IMR-90 (cell line): ENCODE measurements around the gene CCDC92. TPM values are rescaled to one million over a fixed set of nuclear protein-coding genes. Genes with fewer than 3 reads are reported as not detected.

Experiments
- ATAC-seq: fragments of 200-7000 bp; cut with Tn5 transposase; 2 replicates; pipeline ENCODE4 v1.9.1; 2020; ENCODE audit warnings: low read depth, mild to moderate bottlenecking, moderate library complexity
- BruUV-seq: library from RNA; stranded (reverse); fragments of 400-500 nt; replicated peaks from 2 replicates; lab custom pipeline; 2021; lab: Mats Ljungman, UMichigan
- CTCF ChIA-PET: fragments of 300-600 bp; formaldehyde crosslinking; extraction: SDS; loops from one replicate; lab custom pipeline; 2021; ENCODE audit warnings: antibody characterized with exemption; lab: Yijun Ruan, JAX
- POLR2A ChIA-PET: fragments of 300-600 bp; sonication (Branson Sonifier 250); formaldehyde crosslinking; loops from one replicate; lab custom pipeline; 2022; ENCODE audit warnings: antibody characterized with exemption; ENCODE audit not compliant: unreplicated experiment; lab: Charles Lee
- DNase-seq: peaks from one replicate; pipeline ENCODE4 v3.0.0; 2013
- H2AFZ ChIP-seq: replicated peaks from 2 replicates; pipeline ENCODE3; 2013; ENCODE audit warnings: low read length, mild to moderate bottlenecking; ENCODE audit not compliant: poor library complexity
- H2AK5ac ChIP-seq: 2 replicates; pipeline ENCODE4 v1.6.1; 2013; ENCODE audit warnings: low read depth, low read length, inconsistent platforms
- H2AK9ac ChIP-seq: replicated peaks from 2 replicates; pipeline ENCODE3; 2013; ENCODE audit warnings: mild to moderate bottlenecking, low read depth, low read length, moderate library complexity; ENCODE audit not compliant: poor library complexity
- H2BK120ac ChIP-seq: 2 replicates; pipeline ENCODE4 v1.6.1; 2013; ENCODE audit warnings: low read depth, low read length, inconsistent platforms
- H2BK15ac ChIP-seq: 3 replicates; pipeline ENCODE4 v1.6.1; 2013; ENCODE audit warnings: low read depth, low read length, inconsistent platforms
- H2BK20ac ChIP-seq: 2 replicates; pipeline ENCODE4 v1.6.1; 2013; ENCODE audit warnings: low read depth, mild to moderate bottlenecking, inconsistent platforms, low read length, moderate library complexity
- H2BK5ac ChIP-seq: 2 replicates; pipeline ENCODE4 v1.6.1; 2013; ENCODE audit warnings: mild to moderate bottlenecking, low read depth, low read length, inconsistent platforms; ENCODE audit not compliant: poor library complexity, severe bottlenecking
- H3K14ac ChIP-seq: replicated peaks from 2 replicates; pipeline ENCODE4 v1.6.1; 2013; ENCODE audit warnings: low read depth, low read length, inconsistent platforms
- H3K18ac ChIP-seq: 2 replicates; pipeline ENCODE4 v1.6.1; 2013; ENCODE audit warnings: low read depth, low read length, control low read depth
- H3K23ac ChIP-seq: 2 replicates; pipeline ENCODE4 v1.6.1; 2013; ENCODE audit warnings: low read depth, low read length, inconsistent platforms
- H3K27ac ChIP-seq: 2 replicates; pipeline ENCODE4 v1.5.1; 2013; ENCODE audit warnings: mild to moderate bottlenecking, control low read depth, low read length; ENCODE audit not compliant: insufficient read depth
- H3K27me3 ChIP-seq: 2 replicates; pipeline ENCODE4 v1.6.1; 2013; ENCODE audit warnings: low read length; ENCODE audit not compliant: control insufficient read depth, insufficient read depth
- H3K36me3 ChIP-seq: 2 replicates; pipeline ENCODE4 v1.6.1; 2013; ENCODE audit warnings: low read length, mixed read lengths; ENCODE audit not compliant: control insufficient read depth, insufficient read depth
- H3K4ac ChIP-seq: 2 replicates; pipeline ENCODE4 v1.6.1; 2013; ENCODE audit warnings: low read depth, low read length, inconsistent platforms
- H3K4me1 ChIP-seq: 2 replicates; pipeline ENCODE4 v1.6.1; 2013; ENCODE audit warnings: low read length, mixed read lengths; ENCODE audit not compliant: control insufficient read depth, insufficient read depth
- H3K4me2 ChIP-seq: 2 replicates; pipeline ENCODE4 v1.6.1; 2013; ENCODE audit warnings: low read depth, mild to moderate bottlenecking, control low read depth, low read length, moderate library complexity
- H3K4me3 ChIP-seq: 2 replicates; pipeline ENCODE4 v1.5.1; 2013; ENCODE audit warnings: low read depth, mild to moderate bottlenecking, control low read depth, low read length, moderate library complexity; ENCODE audit not compliant: insufficient read depth
- H3K56ac ChIP-seq: 2 replicates; pipeline ENCODE4 v1.6.1; 2013; ENCODE audit warnings: low read length, inconsistent platforms; ENCODE audit not compliant: insufficient read depth; ENCODE audit errors: extremely low read depth
- H3K79me1 ChIP-seq, 2 experiments: 2 replicates each; pipeline ENCODE4 v1.6.1; 2013; ENCODE audit warnings: low read length in 2 of 2, inconsistent platforms in 1 of 2, low read depth in 1 of 2
- H3K9ac ChIP-seq: 2 replicates; pipeline ENCODE4 v1.6.1; 2013; ENCODE audit warnings: low read depth, low read length, control low read depth
- H3K9me1 ChIP-seq: 2 replicates; pipeline ENCODE4 v1.6.1; 2013; ENCODE audit warnings: low read length, inconsistent platforms; ENCODE audit not compliant: insufficient read depth
- H3K9me3 ChIP-seq: 2 replicates; pipeline ENCODE4 v1.6.1; 2013; ENCODE audit warnings: low read length; ENCODE audit not compliant: control insufficient read depth, insufficient read depth
- H4K20me1 ChIP-seq: 2 replicates; pipeline ENCODE4 v1.6.1; 2013; ENCODE audit warnings: low read length, inconsistent platforms; ENCODE audit not compliant: insufficient read depth
- H4K5ac ChIP-seq: 2 replicates; pipeline ENCODE4 v1.6.1; 2013; ENCODE audit warnings: mild to moderate bottlenecking, low read depth, low read length, control low read depth
- H4K8ac ChIP-seq, 2 experiments: 2 replicates each; pipeline ENCODE4 v1.6.1; 2013; ENCODE audit warnings: low read depth in 2 of 2, low read length in 2 of 2, control low read depth in 1 of 2, inconsistent platforms in 1 of 2
- H4K91ac ChIP-seq: 2 replicates; pipeline ENCODE4 v1.6.1; 2013; ENCODE audit warnings: low read depth, low read length, inconsistent platforms; ENCODE audit not compliant: insufficient read depth
- BHLHE40 ChIP-seq: fragments of 150-350 bp; IDR thresholded peaks from 2 replicates; pipeline ENCODE4 v1.6.1; 2016; ENCODE audit warnings: mild to moderate bottlenecking, low read depth, low read length
- CEBPB ChIP-seq: IDR thresholded peaks from 2 replicates; pipeline ENCODE4 v1.6.1; 2012; ENCODE audit warnings: low read depth, low read length, improper control_type of control experiment
- CHD1 ChIP-seq: IDR thresholded peaks from 2 replicates; pipeline ENCODE4 v1.6.1; 2012; ENCODE audit warnings: low read depth, low read length, improper control_type of control experiment
- FOS ChIP-seq: fragments of 150-350 bp; IDR thresholded peaks from 2 replicates; pipeline ENCODE4 v1.6.1; 2016; ENCODE audit warnings: low read depth, low read length
- MAFK ChIP-seq: IDR thresholded peaks from 2 replicates; pipeline ENCODE4 v1.6.1; 2012; ENCODE audit warnings: low read depth, low read length, improper control_type of control experiment
- MAZ ChIP-seq: IDR thresholded peaks from 2 replicates; pipeline ENCODE4 v1.6.1; 2012; ENCODE audit warnings: low read depth, mild to moderate bottlenecking, low read length, improper control_type of control experiment, moderate library complexity, borderline replicate concordance
- MXI1 ChIP-seq: IDR thresholded peaks from 2 replicates; pipeline ENCODE4 v1.6.1; 2012; ENCODE audit warnings: low read depth, mild to moderate bottlenecking, low read length, moderate library complexity, borderline replicate concordance
- NFE2L2 ChIP-seq: fragments of 150-350 bp; IDR thresholded peaks from 2 replicates; pipeline ENCODE4 v1.6.1; 2016; ENCODE audit warnings: low read depth, mild to moderate bottlenecking, low read length
- POLR2A ChIP-seq: IDR thresholded peaks from 2 replicates; pipeline ENCODE4 v1.6.1; 2012; ENCODE audit warnings: mild to moderate bottlenecking, low read depth, low read length
- RAD21 ChIP-seq: IDR thresholded peaks from 2 replicates; pipeline ENCODE4 v1.6.1; 2012; ENCODE audit warnings: low read length, improper control_type of control experiment
- RCOR1 ChIP-seq: IDR thresholded peaks from 2 replicates; pipeline ENCODE4 v1.6.1; 2012; ENCODE audit warnings: mild to moderate bottlenecking, low read length, improper control_type of control experiment; ENCODE audit not compliant: insufficient replicate concordance
- RFX5 ChIP-seq: IDR thresholded peaks from 2 replicates; pipeline ENCODE4 v1.8.0; 2012; ENCODE audit warnings: low read depth, mild to moderate bottlenecking, low read length, moderate library complexity
- SMC3 ChIP-seq: fragments of 150-350 bp; IDR thresholded peaks from 2 replicates; pipeline ENCODE4 v1.6.1; 2016; ENCODE audit warnings: low read depth, mild to moderate bottlenecking, antibody characterized with exemption, low read length, moderate library complexity
- USF2 ChIP-seq: fragments of 150-350 bp; IDR thresholded peaks from 2 replicates; pipeline ENCODE4 v1.6.1; 2017; ENCODE audit warnings: mild to moderate bottlenecking, antibody characterized with exemption, low read length, low read depth
- WGBS, 2 experiments: methylation state at CpG; one replicate each; pipeline versions ENCODE4 v1.1.5 to v1.1.7; 2013; ENCODE audit warnings: missing lambda C conversion rate in 2 of 2; ENCODE audit not compliant: insufficient read length in 1 of 2; ENCODE audit errors: extremely low coverage in 2 of 2; 5-methylcytosine and 5-hydroxymethylcytosine counted together
- dilution Hi-C: fragments of 300-500 bp; cut with HindIII; formaldehyde crosslinking; loops from one replicate; pipeline ENCODE4 v1.14.3; 2018; ENCODE audit warnings: low sequenced_read_pairs; ENCODE audit not compliant: unreplicated experiment
- in situ Hi-C: fragments of 300-500 bp; cut with MboI; formaldehyde crosslinking; loops from 3 replicates; pipeline ENCODE4 v1.14.3; 2019; ENCODE audit warnings: low sequenced_read_pairs, inconsistent platforms, mixed read lengths
- intact Hi-C: fragments of 100-400 bp; cut with micrococcal nuclease; formaldehyde crosslinking; loops from 2 replicates; pipeline ENCODE4 v1.10.0; 2022
- polyA plus RNA-seq, 3 experiments: library from polyadenylated mRNA; depleted of rRNA; stranded (reverse); fragments of >200 nt; gene quantifications; 2 replicates each; pipeline ENCODE4 v1.2.3, GENCODE V29; 2012; ENCODE audit warnings: low replicate concordance in 1 of 3
- total RNA-seq: library from RNA; depleted of rRNA; stranded (reverse); fragments of >200 nt; gene quantifications from 2 replicates; pipeline ENCODE4 v1.2.3, GENCODE V29; 2012
- TF ChIP-seq, protein P1 (sequence below): conservative IDR thresholded peaks from 2 replicates; pipeline ENCODE4 v1.5.1; 2012; ENCODE audit warnings: mild to moderate bottlenecking, low read depth, low read length, improper control_type of control experiment
- TF ChIP-seq, protein P2 (sequence below): fragments of 150-350 bp; IDR thresholded peaks from 2 replicates; pipeline ENCODE4 v1.6.1; 2016; ENCODE audit warnings: low read depth, mild to moderate bottlenecking, low read length, moderate library complexity, borderline replicate concordance

The CCDC92 gene
- total and polyA plus RNA-seq, 2 of the 4 experiments (the other 2 are of a cell fraction): 5.7 to 55.5 TPM

GRCh38 chr12:123987022-123987421 lies 14.4 kb upstream of the CCDC92 start:
- Histone ChIP-seq H2AK5ac (no peak overlapping the region), H3K4me3 (no peak overlapping the region), H3K9ac (no peak overlapping the region), H3K9me1 (peaks cover 9% of the 10 kb centered on the region), H3K27me3 (no peaks in the 10 kb centered on the region), H3K4ac (no peak overlapping the region), H2BK15ac (no peak overlapping the region), H4K20me1 (peaks cover 22% of the 10 kb centered on the region; the same call in 1 of the 2 replicates), H3K56ac (no peak overlapping the region), H3K4me1 (peaks cover 2% of the 10 kb centered on the region; the same call in 1 of the 2 replicates), H4K8ac (no peak overlapping the region), H2BK20ac (no peak overlapping the region), H2AK9ac (no peak overlapping the region), H3K23ac (no peak overlapping the region), H3K36me3 (peaks cover 12% of the 10 kb centered on the region), H2BK5ac (no peak overlapping the region), H3K9me3 (no peaks in the 10 kb centered on the region), H3K27ac (no peak overlapping the region), H3K14ac (no peak overlapping the region), H2AFZ (no peak overlapping the region), H4K5ac (no peak overlapping the region), H2BK120ac (no peak overlapping the region), H3K79me1 (peaks cover 30 to 63% of the 10 kb centered on the region in 2 experiments), H4K91ac (no peak overlapping the region), H3K18ac (no peak overlapping the region), H3K4me2 (no peak overlapping the region)
- ChIA-PET POLR2A (no interaction called here), CTCF (interaction anchor here (1.0 to 1.3 kb wide), 2 partner anchors 45 to 273 kb away, joined by 3 read pairs; no protein-coding TSS in a partner anchor)
- dilution Hi-C loops: no loop called here
- intact Hi-C loops: loop anchor here (10.0 kb wide), 1 partner anchor 322 kb away; no protein-coding TSS in a partner anchor
- no TSS peak for BruUV-seq
- no peak for DNase-seq
- TF ChIP-seq RCOR1 (no peak), POLR2A (no peak), RAD21 (no peak), NFE2L2 (no peak), FOS (no peak), RFX5 (no peak), CEBPB (no peak), USF2 (no peak), SMC3 (no peak), MAZ (no peak), BHLHE40 (no peak), MXI1 (no peak), MAFK (no peak), CHD1 (no peak)
- TF ChIP-seq, protein P1, sequence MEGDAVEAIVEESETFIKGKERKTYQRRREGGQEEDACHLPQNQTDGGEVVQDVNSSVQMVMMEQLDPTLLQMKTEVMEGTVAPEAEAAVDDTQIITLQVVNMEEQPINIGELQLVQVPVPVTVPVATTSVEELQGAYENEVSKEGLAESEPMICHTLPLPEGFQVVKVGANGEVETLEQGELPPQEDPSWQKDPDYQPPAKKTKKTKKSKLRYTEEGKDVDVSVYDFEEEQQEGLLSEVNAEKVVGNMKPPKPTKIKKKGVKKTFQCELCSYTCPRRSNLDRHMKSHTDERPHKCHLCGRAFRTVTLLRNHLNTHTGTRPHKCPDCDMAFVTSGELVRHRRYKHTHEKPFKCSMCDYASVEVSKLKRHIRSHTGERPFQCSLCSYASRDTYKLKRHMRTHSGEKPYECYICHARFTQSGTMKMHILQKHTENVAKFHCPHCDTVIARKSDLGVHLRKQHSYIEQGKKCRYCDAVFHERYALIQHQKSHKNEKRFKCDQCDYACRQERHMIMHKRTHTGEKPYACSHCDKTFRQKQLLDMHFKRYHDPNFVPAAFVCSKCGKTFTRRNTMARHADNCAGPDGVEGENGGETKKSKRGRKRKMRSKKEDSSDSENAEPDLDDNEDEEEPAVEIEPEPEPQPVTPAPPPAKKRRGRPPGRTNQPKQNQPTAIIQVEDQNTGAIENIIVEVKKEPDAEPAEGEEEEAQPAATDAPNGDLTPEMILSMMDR: no peak
- TF ChIP-seq, protein P2, sequence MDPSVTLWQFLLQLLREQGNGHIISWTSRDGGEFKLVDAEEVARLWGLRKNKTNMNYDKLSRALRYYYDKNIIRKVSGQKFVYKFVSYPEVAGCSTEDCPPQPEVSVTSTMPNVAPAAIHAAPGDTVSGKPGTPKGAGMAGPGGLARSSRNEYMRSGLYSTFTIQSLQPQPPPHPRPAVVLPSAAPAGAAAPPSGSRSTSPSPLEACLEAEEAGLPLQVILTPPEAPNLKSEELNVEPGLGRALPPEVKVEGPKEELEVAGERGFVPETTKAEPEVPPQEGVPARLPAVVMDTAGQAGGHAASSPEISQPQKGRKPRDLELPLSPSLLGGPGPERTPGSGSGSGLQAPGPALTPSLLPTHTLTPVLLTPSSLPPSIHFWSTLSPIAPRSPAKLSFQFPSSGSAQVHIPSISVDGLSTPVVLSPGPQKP: no peak
- no CpG with 5 or more reads among the region's 2 CpGs for WGBS, 2 experiments
- ATAC-seq: no peak
- in situ Hi-C loops: loop anchor here (5.0 kb wide), 1 partner anchor 180 kb away; no protein-coding TSS in a partner anchor
